ENCODE measurements around the gene PTPN12.
"Not testable (repeated sequence)": the region's sequence is repeated elsewhere in the genome, so short reads cannot be mapped to it uniquely, and the experiment has no call there.

DNA sequence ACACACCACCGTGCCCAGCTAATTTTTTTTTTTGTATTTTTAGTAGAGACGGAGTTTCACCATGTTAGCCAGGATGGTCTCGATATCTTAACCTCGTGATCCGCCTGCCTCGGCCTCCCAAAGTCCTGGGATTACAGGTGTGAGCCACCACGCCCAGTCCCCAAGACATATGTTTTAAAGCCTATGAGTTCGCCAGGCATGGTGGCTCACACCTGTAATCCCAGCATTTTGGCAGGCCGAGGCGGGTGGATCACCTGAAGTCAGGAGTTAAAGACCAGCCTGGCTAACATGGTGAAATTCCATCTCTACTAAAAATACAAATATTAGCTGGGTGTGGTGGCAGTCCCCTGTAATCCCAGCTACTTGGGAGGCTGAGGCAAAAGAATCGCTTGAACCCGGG lies 115.7 kb downstream of the PTPN12 start:
- TF ChIP-seq, protein P1, sequence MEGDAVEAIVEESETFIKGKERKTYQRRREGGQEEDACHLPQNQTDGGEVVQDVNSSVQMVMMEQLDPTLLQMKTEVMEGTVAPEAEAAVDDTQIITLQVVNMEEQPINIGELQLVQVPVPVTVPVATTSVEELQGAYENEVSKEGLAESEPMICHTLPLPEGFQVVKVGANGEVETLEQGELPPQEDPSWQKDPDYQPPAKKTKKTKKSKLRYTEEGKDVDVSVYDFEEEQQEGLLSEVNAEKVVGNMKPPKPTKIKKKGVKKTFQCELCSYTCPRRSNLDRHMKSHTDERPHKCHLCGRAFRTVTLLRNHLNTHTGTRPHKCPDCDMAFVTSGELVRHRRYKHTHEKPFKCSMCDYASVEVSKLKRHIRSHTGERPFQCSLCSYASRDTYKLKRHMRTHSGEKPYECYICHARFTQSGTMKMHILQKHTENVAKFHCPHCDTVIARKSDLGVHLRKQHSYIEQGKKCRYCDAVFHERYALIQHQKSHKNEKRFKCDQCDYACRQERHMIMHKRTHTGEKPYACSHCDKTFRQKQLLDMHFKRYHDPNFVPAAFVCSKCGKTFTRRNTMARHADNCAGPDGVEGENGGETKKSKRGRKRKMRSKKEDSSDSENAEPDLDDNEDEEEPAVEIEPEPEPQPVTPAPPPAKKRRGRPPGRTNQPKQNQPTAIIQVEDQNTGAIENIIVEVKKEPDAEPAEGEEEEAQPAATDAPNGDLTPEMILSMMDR (IDR thresholded peaks at IDR 0.05), result not testable (repeated sequence)
- not testable (repeated sequence) for TF ChIP-seq POLR2A (IDR thresholded peaks at IDR 0.05)
